SK-MEL-5 (cell line): Measurements from ENCODE around the gene TRIM14. TPM values are rescaled to one million over a fixed set of nuclear protein-coding genes. Genes with fewer than 3 reads are reported as not detected.
"Not testable (repeated sequence)": the region's sequence is repeated elsewhere in the genome, so short reads cannot be mapped to it uniquely, and the experiment has no call there.

Experiments
- DNase-seq: peaks from one replicate; pipeline ENCODE4 v3.0.0-alpha.2; 2016; ENCODE audit warnings: low read depth, low spot score
- in situ Hi-C: cut with HindIII; loops from 2 replicates; pipeline ENCODE4 v1.10.0; 2016; ENCODE audit warnings: low sequenced_read_pairs, high pct_unique_total_duplicates, low pct_unique_long_range_greater_than_20kb
- total RNA-seq: library from RNA; depleted of rRNA; stranded (reverse); fragments of >200 nt; shearing (Covaris generic); gene quantifications from 2 replicates; pipeline ENCODE4 v1.2.3, GENCODE V29; 2014

TRIM14 gene
- total RNA-seq, 1 experiment from 2014 or later, result 3.8 TPM

GRCh38 chr9:98146101-98146991, 27.3 kb upstream of the TRIM14 start:
- in situ Hi-C loops, result no loop called here
- no peak for DNase-seq

- in situ Hi-C loops, result no loop called here
- no peak for DNase-seq
Measured at GRCh38 chr9:98144631-98145030, 25.6 kb upstream of the TRIM14 start.

- no peak for DNase-seq
- in situ Hi-C loops, result no loop called here
Measured at GRCh38 chr9:98144076-98144475, 25.1 kb upstream of the TRIM14 start.

- in situ Hi-C loops, result no loop called here
- no peak for DNase-seq
Measured at GRCh38 chr9:98142925-98143481, 24.0 kb upstream of the TRIM14 start.

GRCh38 chr9:98142182-98142907, 23.3 kb upstream of the TRIM14 start:
- in situ Hi-C loops, result no loop called here
- no peak for DNase-seq

GRCh38 chr9:98140503-98140902, 21.5 kb upstream of the TRIM14 start:
- in situ Hi-C loops, result no loop called here
- DNase-seq, result no peak

GRCh38 chr9:98136489-98136888, 17.5 kb upstream of the TRIM14 start:
- no peak for DNase-seq
- in situ Hi-C loops, result no loop called here

GRCh38 chr9:98135938-98136337, 16.9 kb upstream of the TRIM14 start:
- DNase-seq, result no peak
- in situ Hi-C loops, result no loop called here

GRCh38 chr9:98135558-98135934, 16.5 kb upstream of the TRIM14 start:
- no peak for DNase-seq
- in situ Hi-C loops, result no loop called here

GRCh38 chr9:98134702-98135557, 15.9 kb upstream of the TRIM14 start:
- in situ Hi-C loops, result no loop called here

GRCh38 chr9:98132806-98133631, 14.0 kb upstream of the TRIM14 start:
- no peak for DNase-seq
- in situ Hi-C loops, result no loop called here

More at GRCh38 chr9:98134702-98135557, 15.9 kb upstream of the TRIM14 start:
- no peak for DNase-seq

GRCh38 chr9:98132158-98132557, 13.1 kb upstream of the TRIM14 start:
- DNase-seq, result no peak
- in situ Hi-C loops, result no loop called here

- in situ Hi-C loops, result no loop called here
- no peak for DNase-seq
Measured at GRCh38 chr9:98130576-98131228, 11.7 kb upstream of the TRIM14 start.

GRCh38 chr9:98130060-98130459, 11.0 kb upstream of the TRIM14 start:
- in situ Hi-C loops, result not testable (repeated sequence)

GRCh38 chr9:98129451-98129881, 10.4 kb upstream of the TRIM14 start:
- in situ Hi-C loops, result no loop called here

More at GRCh38 chr9:98130060-98130459, 11.0 kb upstream of the TRIM14 start:
- DNase-seq, result not testable (repeated sequence)

GRCh38 chr9:98128316-98128715, 9.3 kb upstream of the TRIM14 start:
- in situ Hi-C loops, result no loop called here
- no peak for DNase-seq

More at GRCh38 chr9:98129451-98129881, 10.4 kb upstream of the TRIM14 start:
- DNase-seq, result no peak
